ENCODE results near the gene DHX35.
A peak's percentile ranks its signal among the peaks of the same experiment; 100 is the strongest.

The DHX35 gene

GRCh38 chr20:39025883-39026282 is 63.7 kb downstream of the DHX35 start:
- no peak for DNase-seq (ENCODE audit: low read depth)

DNA sequence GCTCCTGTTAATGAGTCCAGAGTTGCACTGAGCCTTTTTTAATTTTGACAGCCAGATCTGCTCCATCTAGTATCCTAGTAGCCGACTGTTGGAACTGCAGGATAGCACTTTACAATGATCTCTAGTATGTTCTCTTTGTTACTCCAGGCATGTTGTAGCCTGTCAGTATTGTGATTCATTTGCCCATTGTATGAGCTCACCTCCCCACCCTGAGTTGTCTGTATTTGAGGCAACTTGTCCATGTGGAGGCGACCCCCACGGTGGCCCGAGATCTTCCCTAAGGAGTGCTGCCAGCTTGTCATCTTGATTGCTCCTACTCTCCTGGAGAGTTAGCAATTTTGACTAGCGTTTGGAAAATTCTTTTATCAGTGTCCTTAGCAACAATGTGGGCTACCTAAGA is 67.2 kb downstream of the DHX35 start:
- DNase-seq (ENCODE audit: low read depth), result no peak

- no peak for DNase-seq (ENCODE audit: low read depth)
These were observed 70.9 kb downstream of the DHX35 start for GRCh38 chr20:39032997-39033396.

DNA sequence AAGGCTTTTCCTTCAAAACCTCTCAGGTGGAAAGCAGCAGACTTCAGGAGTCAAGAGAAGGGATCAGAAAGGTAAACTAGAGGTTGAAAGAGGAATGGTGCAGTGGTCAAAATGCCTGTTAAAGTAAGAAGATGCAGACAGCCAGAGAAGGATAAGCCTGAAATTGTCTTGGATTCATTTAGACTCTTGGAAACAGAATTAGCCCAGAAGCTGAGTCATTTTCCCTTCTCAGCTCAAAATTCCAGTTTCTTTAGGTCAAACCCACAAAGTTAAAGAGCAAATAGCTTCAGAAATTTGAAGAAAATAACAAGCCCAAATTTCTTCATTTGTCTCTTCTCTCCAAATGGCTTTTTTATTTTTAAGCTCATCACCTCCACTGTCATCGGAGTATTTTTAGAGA is 73.9 kb downstream of the DHX35 start:
- no peak for DNase-seq (ENCODE audit: low read depth)

- DNase-seq (ENCODE audit: low read depth), result no peak
These were observed 74.7 kb downstream of the DHX35 start for GRCh38 chr20:39036851-39037250.

- no peak for DNase-seq (ENCODE audit: low read depth)
These were observed 75.9 kb downstream of the DHX35 start for GRCh38 chr20:39038047-39038446.

- no peak for DNase-seq (ENCODE audit: low read depth)
These were observed 76.4 kb downstream of the DHX35 start for GRCh38 chr20:39038495-39038894.

- DNase-seq (ENCODE audit: low read depth), result no peak
These were observed 77.1 kb downstream of the DHX35 start for GRCh38 chr20:39039261-39039660.

- no peak for DNase-seq (ENCODE audit: low read depth)
These were observed 78.0 kb downstream of the DHX35 start for GRCh38 chr20:39040116-39040515.

DNA sequence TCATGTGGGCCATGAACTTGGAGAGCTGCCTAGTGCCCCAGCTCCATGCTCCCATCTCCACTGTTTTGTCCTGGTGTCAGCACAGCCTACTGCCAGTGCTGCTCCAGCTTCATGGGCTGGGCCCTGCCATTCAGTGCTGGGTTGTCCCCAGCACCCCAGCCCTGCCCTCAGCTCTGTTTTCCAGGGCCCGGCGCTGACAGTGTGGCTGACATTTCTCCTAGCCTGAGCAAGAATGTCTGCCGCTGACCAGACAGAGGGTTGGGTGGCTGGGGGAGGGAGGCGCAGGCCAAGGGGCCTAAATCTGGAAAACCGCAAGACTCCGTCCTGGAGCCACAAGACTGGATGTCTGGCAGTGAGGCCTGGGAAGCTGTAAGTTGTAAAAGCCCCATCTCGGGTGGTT is 78.9 kb downstream of the DHX35 start:
- no peak for DNase-seq (ENCODE audit: low read depth)

- DNase-seq (ENCODE audit: low read depth), result no peak
These were observed 80.4 kb downstream of the DHX35 start for GRCh38 chr20:39042279-39043150.

- no peak for DNase-seq (ENCODE audit: low read depth)
These were observed 82.4 kb downstream of the DHX35 start for GRCh38 chr20:39044501-39044900.

GRCh38 chr20:39045676-39046075 is 83.5 kb downstream of the DHX35 start:
- no peak for DNase-seq (ENCODE audit: low read depth)

- DNase-seq (ENCODE audit: low read depth), result no peak
These were observed 85.4 kb downstream of the DHX35 start for GRCh38 chr20:39047417-39047985.

GRCh38 chr20:39048000-39048696 is 86.0 kb downstream of the DHX35 start:
- DNase-seq (ENCODE audit: low read depth), result peak; percentile 44

- DNase-seq (ENCODE audit: low read depth), result no peak
These were observed 87.0 kb downstream of the DHX35 start for GRCh38 chr20:39049148-39049547.

DNA sequence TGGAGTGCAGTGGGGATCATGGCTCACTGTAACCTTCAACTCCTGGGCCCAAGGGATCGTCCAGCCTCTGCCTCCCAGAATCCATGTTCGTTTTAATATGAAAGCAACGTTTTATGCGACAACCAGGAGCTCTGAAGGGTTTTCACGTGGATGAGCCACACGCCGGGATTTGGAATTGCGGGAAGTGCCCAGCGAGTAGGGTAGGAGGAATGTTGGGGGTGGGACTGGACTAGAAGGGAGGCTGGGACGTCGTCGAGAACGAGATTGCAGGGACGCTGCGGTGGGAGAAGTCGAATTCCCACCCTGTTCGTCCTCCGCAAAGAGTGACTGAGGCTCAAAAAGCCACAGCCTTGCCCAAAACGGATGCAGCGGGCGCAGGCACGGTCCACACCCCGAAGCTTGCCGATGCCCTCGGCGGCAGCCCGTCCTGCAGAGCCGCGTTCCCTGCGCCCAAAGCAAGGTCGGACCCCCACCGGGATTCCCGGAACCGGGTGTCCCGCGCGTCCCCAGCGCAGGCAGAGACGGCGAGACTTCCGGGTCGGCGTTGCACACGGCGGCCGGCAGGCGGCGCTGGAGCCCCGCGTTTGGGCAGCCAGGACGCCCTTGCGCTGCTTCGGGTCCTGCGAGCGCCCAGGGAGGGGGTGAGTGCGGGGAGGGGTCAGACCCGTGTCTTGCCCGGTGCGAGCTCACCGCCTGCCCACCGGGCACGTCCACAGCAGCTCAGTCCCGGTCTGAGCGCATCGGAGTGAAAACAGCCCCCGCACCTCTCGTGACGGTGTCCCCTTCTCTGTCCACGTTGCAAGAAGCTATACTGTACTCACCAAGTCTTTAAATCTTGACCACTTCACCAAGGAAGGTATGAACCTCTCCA is 87.8 kb downstream of the DHX35 start:
- peak; percentile 66 for DNase-seq (ENCODE audit: low read depth)

- DNase-seq (ENCODE audit: low read depth), result no peak
These were observed 88.4 kb downstream of the DHX35 start for GRCh38 chr20:39050555-39050902.

DNA sequence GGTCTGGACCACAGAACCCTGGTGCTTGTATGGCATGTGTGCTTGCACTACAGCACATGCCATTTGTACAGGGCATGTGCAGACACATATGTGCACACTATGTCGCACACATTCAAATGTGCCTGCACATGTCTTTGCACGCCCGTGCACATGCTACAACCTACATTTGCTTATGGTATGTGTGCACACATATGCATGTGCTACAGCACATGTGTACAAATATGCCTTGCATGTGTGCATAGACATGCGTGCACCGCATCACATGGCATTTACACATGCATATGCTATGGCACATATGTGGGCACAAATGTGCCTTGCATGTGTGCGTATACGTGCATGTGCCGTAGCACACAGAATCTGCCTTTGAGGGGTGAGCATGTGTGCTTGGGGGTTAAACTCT is 90.5 kb downstream of the DHX35 start:
- no peak for DNase-seq (ENCODE audit: low read depth)

DNA sequence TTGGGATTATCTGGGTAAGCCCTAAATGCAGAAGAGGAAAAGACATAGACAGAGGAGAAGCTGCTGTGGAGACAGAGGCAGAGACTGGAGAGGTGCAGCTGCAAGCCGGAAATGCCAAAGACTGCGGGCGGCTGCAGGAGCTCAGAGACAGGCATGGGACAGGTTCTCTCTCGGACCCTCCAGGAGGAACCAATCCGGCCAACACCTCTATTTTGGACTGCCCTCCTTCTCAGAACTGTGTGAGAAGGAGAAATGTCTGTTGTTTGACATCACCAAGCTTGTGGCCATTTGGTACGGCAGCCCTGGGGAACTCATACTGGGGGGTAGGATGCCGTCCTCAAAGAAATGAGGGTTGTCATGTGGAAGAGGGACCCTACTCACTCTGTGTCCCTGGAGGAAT is 95.0 kb downstream of the DHX35 start:
- no peak for DNase-seq (ENCODE audit: low read depth)

GRCh38 chr20:39057911-39058310 is 95.8 kb downstream of the DHX35 start:
- DNase-seq (ENCODE audit: low read depth), result no peak

DNA sequence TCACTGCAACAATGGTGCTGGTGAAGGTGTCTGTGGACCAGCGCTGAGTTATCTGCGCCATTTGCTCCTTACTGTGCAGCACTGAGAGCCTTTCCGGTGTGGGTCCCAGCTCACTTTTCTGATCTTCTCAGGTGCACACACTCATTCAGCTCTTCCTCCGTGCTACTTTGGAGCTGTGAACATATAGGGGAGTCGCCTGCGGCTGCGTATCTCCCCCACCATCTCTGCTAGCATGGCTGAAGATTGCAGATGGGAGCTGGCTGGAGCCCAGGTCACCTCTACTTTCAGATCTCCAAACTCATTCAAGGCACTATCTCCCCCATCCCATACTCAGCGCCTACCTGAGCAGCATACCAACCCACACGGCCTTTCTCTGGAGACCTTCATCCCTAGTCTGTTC is 96.9 kb downstream of the DHX35 start:
- no peak for DNase-seq (ENCODE audit: low read depth)

Data from stimulated activated CD8-positive, alpha-beta memory T cell treated with anti-CD3 and anti-CD28 coated beads, Interleukin-12 subunit alpha, Interleukin-12 subunit beta, amount 100 ng/mL, for 1 hour (primary cell).